AG10803 (cell line): ENCODE results near the gene CLEC4D.
"Not testable (repeated sequence)": the region's sequence is repeated elsewhere in the genome, so short reads cannot be mapped to it uniquely, and the experiment has no call there.

Experiments used
- DNase-seq: peaks from one replicate; pipeline ENCODE4 v3.0.0; 2010; ENCODE audit warnings: low read depth
- H3K4me3 ChIP-seq: 2 replicates; pipeline ENCODE4 v1.5.1; 2011; ENCODE audit warnings: mild to moderate bottlenecking, low read length, control low read depth
- CTCF ChIP-seq: conservative IDR thresholded peaks from 2 replicates; pipeline ENCODE4 v1.5.1; 2011; ENCODE audit warnings: mild to moderate bottlenecking, low read length, control low read depth, inconsistent platforms

Gene CLEC4D

GRCh38 chr12:8491646-8492530 lies 21.4 kb upstream of the CLEC4D start:
- no peak overlapping the region for H3K4me3 ChIP-seq
- no peak for TF ChIP-seq CTCF
- DNase-seq = no peak

GRCh38 chr12:8493084-8493483 lies 20.2 kb upstream of the CLEC4D start:
- no peak overlapping the region for H3K4me3 ChIP-seq
- DNase-seq = no peak
- no peak for TF ChIP-seq CTCF

GRCh38 chr12:8495671-8496070 lies 17.6 kb upstream of the CLEC4D start:
- not testable (repeated sequence) for H3K4me3 ChIP-seq, DNase-seq

- not testable (repeated sequence) for DNase-seq, H3K4me3 ChIP-seq
These were observed 17.2 kb upstream of the CLEC4D start for GRCh38 chr12:8496074-8496473.

GRCh38 chr12:8499616-8500015 lies 13.7 kb upstream of the CLEC4D start:
- no peak for TF ChIP-seq CTCF
- H3K4me3 ChIP-seq = no peak overlapping the region
- no peak for DNase-seq

- no peak overlapping the region for H3K4me3 ChIP-seq
- no peak for TF ChIP-seq CTCF
- DNase-seq = no peak
These were observed 11.6 kb upstream of the CLEC4D start for GRCh38 chr12:8501720-8502119.

GRCh38 chr12:8504351-8504750 lies 9.0 kb upstream of the CLEC4D start:
- no peak for TF ChIP-seq CTCF
- no peak for DNase-seq
- H3K4me3 ChIP-seq = no peak overlapping the region

- no peak for TF ChIP-seq CTCF
- DNase-seq = no peak
- H3K4me3 ChIP-seq = no peak overlapping the region
These were observed 5.7 kb upstream of the CLEC4D start for GRCh38 chr12:8507596-8507995.
